ENCODE results near the gene BTBD9. TPM values are rescaled to one million over a fixed set of nuclear protein-coding genes. Genes with fewer than 3 reads are reported as not detected.

Gene BTBD9
- total and polyA plus RNA-seq, 9 of the 15 experiments (the other 6 are each of a cell fraction or from before 2014, with no cell fraction given): 0.08 to 1.6 (median 0.58) TPM

- TF ChIP-seq CBX3 (IDR thresholded peaks at IDR 0.05; ENCODE audit: borderline replicate concordance in 1 of 2, low read length in 2 of 2) (no peak), RBM25 (IDR thresholded peaks at IDR 0.05; ENCODE audit: low read depth, low read length, severe bottlenecking) (peak; percentile 91), BCOR (IDR thresholded peaks at IDR 0.05) (peak; percentile 63; the same call in 1 of the 2 replicates)
- Histone ChIP-seq H3K4me3 (no peak overlapping the region), H3K27ac (ENCODE audit: extremely low read depth, low read depth, low read length) (no peak overlapping the region), H4K20me1 (replicated peaks; ENCODE audit: control insufficient read depth, insufficient read depth, low read length) (no peaks in the 10 kb centered on the region), H3K9me1 (ENCODE audit: control insufficient read depth, insufficient read depth, low read length) (no peaks in the 10 kb centered on the region), H3K4me1 (replicated peaks in 1 of 2; ENCODE audit: control insufficient read depth in 2 of 2, insufficient read depth in 2 of 2, low read length in 2 of 2) (no peaks in the 10 kb centered on the region), H3K9ac (ENCODE audit: insufficient read depth in 1 of 2, low read depth in 2 of 2, low read length in 2 of 2) (no peak overlapping the region), H3K79me2 (ENCODE audit: control insufficient read depth, insufficient read depth, low read length) (no peaks in the 10 kb centered on the region), H3K36me3 (ENCODE audit: control insufficient read depth, insufficient read depth, low read length) (no peaks in the 10 kb centered on the region), H2AFZ (ENCODE audit: low read depth, low read length) (no peak overlapping the region), H3K27me3 (ENCODE audit: control insufficient read depth in 2 of 2, insufficient read depth in 2 of 2, low read length in 2 of 2) (peaks cover 10 to 14% of the 10 kb centered on the region in 2 experiments; a peak in 4 of 5 replicates), H3K4me2 (ENCODE audit: insufficient read depth, low read length) (no peak overlapping the region), H3K9me3 (replicated peaks; ENCODE audit: control insufficient read depth, insufficient read depth, low read depth, low read length) (no peaks in the 10 kb centered on the region)
- intact Hi-C loops (cut with micrococcal nuclease): no loop called here
- POLR2A ChIA-PET: no interaction called here
- BruUV-seq (replicated peaks): no TSS peak
- in situ Hi-C loops (cut with MboI): no loop called here
- 5% methylated on average over 1 of the region's 1 CpG for WGBS (ENCODE audit: insufficient coverage, low coverage, missing lambda C conversion rate)
- FAIRE-seq (no peak), DNase-seq (ENCODE audit: extremely low read depth in 1 of 4, low spot score in 3 of 4) (no peak), ATAC-seq (no peak)
- CTCF ChIA-PET (ENCODE audit: low intra/inter-chr PET ratio): no interaction called here
Measured at GRCh38 chr6:38591439-38591838, 48.3 kb downstream of the BTBD9 start.

DNA sequence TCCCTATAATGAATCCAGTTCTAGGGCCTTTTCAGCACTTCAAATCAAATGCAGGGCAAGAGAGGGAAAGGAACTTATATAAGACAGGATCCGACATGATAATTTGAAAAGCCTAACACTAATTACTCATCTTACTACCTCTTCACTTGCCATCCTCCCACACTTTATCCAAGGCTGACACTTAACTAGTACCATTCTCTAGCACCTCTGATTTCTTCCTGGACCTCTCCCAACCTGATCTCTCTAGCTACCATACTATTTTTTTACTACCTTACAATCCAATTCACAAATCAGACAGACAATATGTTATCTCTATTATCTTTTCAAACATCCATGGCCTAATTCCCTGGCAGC is 50.4 kb downstream of the BTBD9 start:
- Histone ChIP-seq H3K36me3 (ENCODE audit: control insufficient read depth, insufficient read depth, low read length) (no peaks in the 10 kb centered on the region), H3K27me3 (ENCODE audit: control insufficient read depth in 2 of 2, insufficient read depth in 2 of 2, low read length in 2 of 2) (peaks cover 10 to 14% of the 10 kb centered on the region in 2 experiments; a peak in 3 of 5 replicates), H3K27ac (ENCODE audit: extremely low read depth, low read depth, low read length) (no peak overlapping the region), H3K4me1 (replicated peaks in 1 of 2; ENCODE audit: control insufficient read depth in 2 of 2, insufficient read depth in 2 of 2, low read length in 2 of 2) (no peaks in the 10 kb centered on the region), H3K9ac (ENCODE audit: insufficient read depth in 1 of 2, low read depth in 2 of 2, low read length in 2 of 2) (no peak overlapping the region), H3K4me2 (ENCODE audit: insufficient read depth, low read length) (no peak overlapping the region), H3K9me3 (replicated peaks; ENCODE audit: control insufficient read depth, insufficient read depth, low read depth, low read length) (no peaks in the 10 kb centered on the region), H3K9me1 (ENCODE audit: control insufficient read depth, insufficient read depth, low read length) (no peaks in the 10 kb centered on the region), H3K79me2 (ENCODE audit: control insufficient read depth, insufficient read depth, low read length) (no peaks in the 10 kb centered on the region), H3K4me3 (no peak overlapping the region), H2AFZ (ENCODE audit: low read depth, low read length) (no peak overlapping the region), H4K20me1 (replicated peaks; ENCODE audit: control insufficient read depth, insufficient read depth, low read length) (no peaks in the 10 kb centered on the region)
- POLR2A ChIA-PET: no interaction called here
- CTCF ChIA-PET (ENCODE audit: low intra/inter-chr PET ratio): no interaction called here
- 10% methylated on average over 1 of the region's 1 CpG for WGBS (ENCODE audit: insufficient coverage, low coverage, missing lambda C conversion rate)
- in situ Hi-C loops (cut with MboI): no loop called here
- FAIRE-seq (no peak), DNase-seq (ENCODE audit: extremely low read depth in 1 of 4, low spot score in 3 of 4) (no peak), ATAC-seq (no peak)
- intact Hi-C loops (cut with micrococcal nuclease): no loop called here
- no peak for TF ChIP-seq HMG20A (CRISPR knock-in tag; conservative IDR thresholded peaks at IDR 0.05)
- TF ChIP-seq, protein P1, sequence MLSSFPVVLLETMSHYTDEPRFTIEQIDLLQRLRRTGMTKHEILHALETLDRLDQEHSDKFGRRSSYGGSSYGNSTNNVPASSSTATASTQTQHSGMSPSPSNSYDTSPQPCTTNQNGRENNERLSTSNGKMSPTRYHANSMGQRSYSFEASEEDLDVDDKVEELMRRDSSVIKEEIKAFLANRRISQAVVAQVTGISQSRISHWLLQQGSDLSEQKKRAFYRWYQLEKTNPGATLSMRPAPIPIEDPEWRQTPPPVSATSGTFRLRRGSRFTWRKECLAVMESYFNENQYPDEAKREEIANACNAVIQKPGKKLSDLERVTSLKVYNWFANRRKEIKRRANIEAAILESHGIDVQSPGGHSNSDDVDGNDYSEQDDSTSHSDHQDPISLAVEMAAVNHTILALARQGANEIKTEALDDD (IDR thresholded peaks at IDR 0.05): peak; percentile 68
- TF ChIP-seq, protein P2, sequence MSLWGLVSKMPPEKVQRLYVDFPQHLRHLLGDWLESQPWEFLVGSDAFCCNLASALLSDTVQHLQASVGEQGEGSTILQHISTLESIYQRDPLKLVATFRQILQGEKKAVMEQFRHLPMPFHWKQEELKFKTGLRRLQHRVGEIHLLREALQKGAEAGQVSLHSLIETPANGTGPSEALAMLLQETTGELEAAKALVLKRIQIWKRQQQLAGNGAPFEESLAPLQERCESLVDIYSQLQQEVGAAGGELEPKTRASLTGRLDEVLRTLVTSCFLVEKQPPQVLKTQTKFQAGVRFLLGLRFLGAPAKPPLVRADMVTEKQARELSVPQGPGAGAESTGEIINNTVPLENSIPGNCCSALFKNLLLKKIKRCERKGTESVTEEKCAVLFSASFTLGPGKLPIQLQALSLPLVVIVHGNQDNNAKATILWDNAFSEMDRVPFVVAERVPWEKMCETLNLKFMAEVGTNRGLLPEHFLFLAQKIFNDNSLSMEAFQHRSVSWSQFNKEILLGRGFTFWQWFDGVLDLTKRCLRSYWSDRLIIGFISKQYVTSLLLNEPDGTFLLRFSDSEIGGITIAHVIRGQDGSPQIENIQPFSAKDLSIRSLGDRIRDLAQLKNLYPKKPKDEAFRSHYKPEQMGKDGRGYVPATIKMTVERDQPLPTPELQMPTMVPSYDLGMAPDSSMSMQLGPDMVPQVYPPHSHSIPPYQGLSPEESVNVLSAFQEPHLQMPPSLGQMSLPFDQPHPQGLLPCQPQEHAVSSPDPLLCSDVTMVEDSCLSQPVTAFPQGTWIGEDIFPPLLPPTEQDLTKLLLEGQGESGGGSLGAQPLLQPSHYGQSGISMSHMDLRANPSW (CRISPR knock-in tag; IDR thresholded peaks at IDR 0.05): no peak
- TF ChIP-seq RBFOX2 (IDR thresholded peaks at IDR 0.05; ENCODE audit: low read depth, low read length): no peak
- TF ChIP-seq CBX8 (IDR thresholded peaks at IDR 0.05; ENCODE audit: borderline replicate concordance, extremely low read depth, low read depth, low read length, poor library complexity, severe bottlenecking): no peak
- no TSS peak for BruUV-seq (replicated peaks)
